CD4-positive, alpha-beta T cell treated with Interleukin-17A for 1 hour (primary cell): Measurements from ENCODE around the gene TMPRSS9.
A peak's percentile ranks its signal among the peaks of the same experiment; 100 is the strongest.
"Not testable (repeated sequence)": the region's sequence is repeated elsewhere in the genome, so short reads cannot be mapped to it uniquely, and the experiment has no call there.

Experiments
- DNase-seq: peaks from one replicate; pipeline ENCODE4 v3.0.0-alpha.2; 2020

Gene TMPRSS9

GRCh38 chr19:2443116-2443784, 83.2 kb downstream of the TMPRSS9 start:
- DNase-seq = no peak

- DNase-seq = no peak
Measured at GRCh38 chr19:2443785-2444182, 83.7 kb downstream of the TMPRSS9 start.

GRCh38 chr19:2444251-2445002, 84.4 kb downstream of the TMPRSS9 start:
- no peak for DNase-seq

GRCh38 chr19:2446381-2446780, 86.3 kb downstream of the TMPRSS9 start:
- DNase-seq = peak; percentile 15

- no peak for DNase-seq
Measured at GRCh38 chr19:2449019-2449418, 89.0 kb downstream of the TMPRSS9 start.

GRCh38 chr19:2451138-2451537, 91.1 kb downstream of the TMPRSS9 start:
- no peak for DNase-seq

- no peak for DNase-seq
Measured at GRCh38 chr19:2451741-2452140, 91.7 kb downstream of the TMPRSS9 start.

- DNase-seq = no peak
Measured at GRCh38 chr19:2453431-2454025, 93.5 kb downstream of the TMPRSS9 start.

GRCh38 chr19:2454199-2454961, 94.3 kb downstream of the TMPRSS9 start:
- DNase-seq = no peak

- no peak for DNase-seq
Measured at GRCh38 chr19:2454962-2455850, 95.1 kb downstream of the TMPRSS9 start.

GRCh38 chr19:2455851-2456570, 95.9 kb downstream of the TMPRSS9 start:
- DNase-seq = peak; percentile 65

GRCh38 chr19:2457394-2458037, 97.5 kb downstream of the TMPRSS9 start:
- DNase-seq = no peak

GRCh38 chr19:2458054-2458453, 98.0 kb downstream of the TMPRSS9 start:
- no peak for DNase-seq

GRCh38 chr19:2458776-2459175, 98.7 kb downstream of the TMPRSS9 start:
- not testable (repeated sequence) for DNase-seq

- DNase-seq = no peak
Measured at GRCh38 chr19:2460245-2460644, 100.2 kb downstream of the TMPRSS9 start.

- DNase-seq = peak; percentile 58
Measured at GRCh38 chr19:2461751-2462634, 101.9 kb downstream of the TMPRSS9 start.

- DNase-seq = no peak
Measured at GRCh38 chr19:2462635-2463421, 102.8 kb downstream of the TMPRSS9 start.

- not testable (repeated sequence) for DNase-seq
Measured at GRCh38 chr19:2463694-2464093, 103.6 kb downstream of the TMPRSS9 start.

GRCh38 chr19:2464389-2464788, 104.3 kb downstream of the TMPRSS9 start:
- no peak for DNase-seq
